Brain pericyte (primary cell): ENCODE measurements around the gene TNKS2.
A peak's percentile ranks its signal among the peaks of the same experiment; 100 is the strongest.
"Not testable (repeated sequence)": the region's sequence is repeated elsewhere in the genome, so short reads cannot be mapped to it uniquely, and the experiment has no call there.

ENCODE experiments used
- DNase-seq: peaks from one replicate; pipeline ENCODE4 v3.0.0-alpha.2; 2012; ENCODE audit warnings: low read depth, low spot score

TNKS2 gene

GRCh38 chr10:91797874-91798648 is at the start of gene TNKS2:
TNKS2 (plus strand) TSS chr10:91798426; CDS start chr10:91798691, 265 bp downstream.
- peak; percentile 91 for DNase-seq

DNA sequence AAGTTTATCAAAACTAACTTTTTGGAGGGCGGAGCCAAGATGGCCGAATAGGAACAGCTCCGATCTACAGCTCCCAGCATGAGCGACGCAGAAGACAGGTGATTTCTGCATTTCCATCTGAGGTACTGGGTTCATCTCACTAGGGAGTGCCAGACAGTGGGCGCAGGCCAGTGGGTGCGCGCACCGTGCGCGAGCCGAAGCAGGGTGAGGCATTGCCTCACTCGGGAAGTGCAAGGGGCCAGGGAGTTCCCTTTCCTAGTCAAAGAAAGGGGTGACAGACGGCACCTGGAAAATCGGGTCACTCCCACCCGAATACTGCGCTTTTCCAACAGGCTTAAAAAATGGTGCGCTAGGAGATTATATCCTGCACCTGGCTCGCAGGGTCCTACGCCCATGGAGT is 48.6 kb upstream of the TNKS2 start:
- not testable (repeated sequence) for DNase-seq

DNA sequence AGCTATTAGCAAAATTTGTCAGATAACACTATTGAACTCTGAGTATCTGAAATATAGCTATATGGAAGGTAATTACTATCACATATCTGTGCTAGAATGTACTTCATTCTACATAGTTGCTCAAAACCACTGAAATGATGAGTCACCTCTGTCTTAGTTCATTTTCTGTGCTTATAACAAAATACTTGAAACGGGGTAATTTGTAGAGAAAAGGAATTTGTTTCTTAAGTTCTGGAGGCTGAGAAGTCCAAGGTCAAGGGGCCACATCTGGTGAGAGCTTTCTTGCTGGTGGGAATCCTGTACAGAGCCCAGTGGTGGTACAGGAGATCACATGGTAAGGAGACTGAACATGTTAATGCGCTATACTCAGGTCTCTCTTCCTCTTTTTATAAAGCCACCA is 41.9 kb upstream of the TNKS2 start:
- peak; percentile 75 for DNase-seq

- peak; percentile 29 for DNase-seq
Observed at GRCh38 chr10:91758303-91759146, 39.7 kb upstream of the TNKS2 start.

DNA sequence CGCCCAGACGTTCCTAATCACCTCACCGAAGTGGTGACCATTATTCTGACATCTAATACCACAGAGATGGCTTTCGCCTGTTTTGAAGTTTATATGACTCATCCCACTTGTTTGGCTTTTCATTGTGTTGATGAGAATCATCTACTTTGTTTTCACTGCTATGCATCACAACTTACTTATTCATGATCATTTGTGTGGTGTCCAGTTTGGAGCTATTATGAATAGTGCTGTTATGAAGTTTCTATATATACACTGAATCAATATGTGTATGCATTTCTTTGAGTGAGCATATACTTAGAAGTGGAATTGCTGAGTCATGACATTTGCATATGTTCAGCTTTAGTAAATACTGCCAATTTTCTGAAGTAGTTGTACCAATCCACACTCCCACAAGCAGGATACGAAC is 38.6 kb upstream of the TNKS2 start:
- DNase-seq = no peak

DNA sequence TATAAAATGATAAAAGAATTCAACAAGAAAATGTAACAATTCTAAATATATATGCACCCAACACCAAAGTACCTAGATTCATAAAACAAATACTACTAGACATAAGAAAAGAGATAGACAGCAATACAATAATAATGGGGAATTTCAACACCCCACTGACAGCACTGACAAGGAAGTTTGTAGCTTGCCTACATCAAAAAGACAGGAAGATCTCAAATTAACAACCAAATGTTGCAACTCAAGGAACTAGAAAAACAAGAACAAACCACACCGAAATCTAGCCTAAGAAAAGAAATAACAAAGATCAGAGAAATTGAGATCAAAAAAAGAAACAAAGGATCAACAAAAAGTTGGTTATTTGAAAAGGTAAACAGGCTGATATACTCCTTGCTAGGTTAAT is 36.5 kb upstream of the TNKS2 start:
- DNase-seq = no peak

DNA sequence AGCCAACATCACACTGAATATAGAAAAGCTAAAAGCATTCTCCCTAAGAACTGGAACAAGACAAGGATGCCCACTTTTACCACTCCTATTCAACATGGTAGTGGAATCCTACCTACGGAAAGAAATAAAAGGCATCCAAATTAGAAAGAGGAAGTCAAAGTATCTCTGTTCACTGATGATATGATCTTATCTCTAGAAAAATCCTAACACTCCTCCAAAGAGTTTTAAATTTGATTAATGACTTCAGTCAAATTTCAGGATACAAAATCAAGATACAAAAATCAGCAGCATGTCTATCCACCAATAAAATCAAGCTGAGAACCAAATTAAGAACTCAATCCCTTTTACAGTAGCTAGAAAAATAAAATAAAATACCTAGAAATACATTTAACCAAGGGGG is 35.3 kb upstream of the TNKS2 start:
- no peak for DNase-seq

DNA sequence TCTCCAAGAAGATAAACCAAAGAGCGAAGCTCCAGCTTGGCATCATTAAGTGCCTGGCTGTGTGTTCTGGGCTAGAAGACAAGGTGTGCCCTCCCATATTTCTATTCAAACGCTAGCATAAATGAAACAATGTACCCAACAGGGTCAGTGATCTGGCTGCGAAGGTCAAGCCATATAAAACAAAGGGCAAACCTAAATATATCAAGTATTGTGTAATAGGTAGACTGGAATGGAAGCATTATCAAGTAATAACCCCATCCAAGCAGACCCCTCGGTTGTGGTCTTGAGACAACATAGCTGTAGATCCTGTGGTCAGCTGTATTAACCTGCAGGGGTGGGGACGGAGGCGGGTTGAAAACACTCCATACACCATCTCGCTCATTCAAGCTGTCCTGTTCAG is 31.6 kb upstream of the TNKS2 start:
- DNase-seq = no peak

GRCh38 chr10:91768123-91768522 is 30.1 kb upstream of the TNKS2 start:
- DNase-seq = no peak

DNA sequence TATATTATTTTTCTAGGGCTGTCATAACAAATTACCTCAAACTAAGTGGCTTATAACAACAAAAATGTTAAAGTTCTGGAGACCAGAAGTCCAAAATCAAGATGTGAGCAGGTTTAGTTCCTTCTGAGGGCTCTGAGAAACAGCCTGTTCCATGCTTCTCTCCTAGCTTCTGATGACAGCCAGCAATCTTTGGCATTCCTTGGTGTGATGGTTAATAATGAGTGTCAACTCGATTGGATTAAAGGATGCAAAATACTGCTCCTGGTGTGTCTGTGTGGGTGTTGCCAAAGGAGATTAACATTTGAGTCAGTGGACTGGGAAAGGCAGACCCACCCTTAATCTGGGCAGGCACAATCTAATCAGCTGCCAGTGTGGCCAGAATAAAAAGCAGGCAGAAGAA is 26.3 kb upstream of the TNKS2 start:
- DNase-seq = no peak

- no peak for DNase-seq
Observed at GRCh38 chr10:91772461-91772860, 25.8 kb upstream of the TNKS2 start.

GRCh38 chr10:91772869-91773268 is 25.4 kb upstream of the TNKS2 start:
- DNase-seq = no peak

- no peak for DNase-seq
Observed at GRCh38 chr10:91774571-91774970, 23.7 kb upstream of the TNKS2 start.

GRCh38 chr10:91775731-91776130 is 22.5 kb upstream of the TNKS2 start:
- no peak for DNase-seq

- DNase-seq = no peak
Observed at GRCh38 chr10:91776266-91776665, 22.0 kb upstream of the TNKS2 start.

DNA sequence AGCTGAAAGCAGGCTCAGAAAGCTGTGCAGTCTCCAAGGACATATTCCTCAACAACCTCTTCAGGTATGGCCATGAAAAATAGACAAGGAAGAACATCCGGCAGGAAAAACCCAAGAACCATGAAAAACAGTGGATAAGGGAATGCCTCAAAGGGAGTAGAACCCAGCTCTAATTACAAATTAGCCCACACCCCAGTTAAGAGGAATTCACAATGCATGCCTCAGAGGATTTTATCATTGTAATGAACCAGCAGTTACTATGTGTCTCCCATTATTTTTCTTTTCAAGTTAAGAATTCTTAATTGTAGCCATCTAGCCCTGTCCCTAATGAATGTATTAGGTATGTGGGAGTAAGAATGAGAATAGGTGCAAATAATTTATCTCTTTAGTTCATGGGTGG is 19.7 kb upstream of the TNKS2 start:
- no peak for DNase-seq

DNA sequence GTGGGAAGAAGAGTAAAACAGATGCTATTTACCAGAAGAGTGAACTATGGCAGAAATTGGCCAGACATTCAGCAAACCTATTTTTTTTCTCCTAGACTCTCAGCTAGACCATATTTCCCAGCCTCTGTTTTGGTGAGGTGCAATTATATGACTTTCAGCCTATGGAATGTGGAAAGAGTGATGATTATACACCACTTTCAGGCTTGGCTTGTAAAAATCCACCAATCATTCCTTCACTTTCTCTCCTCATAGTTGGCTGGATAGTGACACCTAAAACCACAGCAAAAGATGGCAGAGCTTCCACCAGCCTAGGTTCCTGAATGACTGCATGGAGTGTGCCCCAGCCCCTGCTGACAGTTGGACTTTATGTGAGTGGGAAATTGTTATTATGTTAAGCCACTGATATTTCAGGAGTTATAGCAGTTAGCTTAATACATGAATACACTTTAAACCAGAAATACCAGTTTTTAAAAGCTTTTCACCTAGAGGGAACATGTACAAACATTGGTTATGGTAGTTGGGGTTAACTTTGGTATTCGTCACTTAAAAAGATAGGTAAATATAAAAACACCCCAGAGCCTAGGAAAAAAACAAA is 19.1 kb upstream of the TNKS2 start:
- DNase-seq = no peak

DNA sequence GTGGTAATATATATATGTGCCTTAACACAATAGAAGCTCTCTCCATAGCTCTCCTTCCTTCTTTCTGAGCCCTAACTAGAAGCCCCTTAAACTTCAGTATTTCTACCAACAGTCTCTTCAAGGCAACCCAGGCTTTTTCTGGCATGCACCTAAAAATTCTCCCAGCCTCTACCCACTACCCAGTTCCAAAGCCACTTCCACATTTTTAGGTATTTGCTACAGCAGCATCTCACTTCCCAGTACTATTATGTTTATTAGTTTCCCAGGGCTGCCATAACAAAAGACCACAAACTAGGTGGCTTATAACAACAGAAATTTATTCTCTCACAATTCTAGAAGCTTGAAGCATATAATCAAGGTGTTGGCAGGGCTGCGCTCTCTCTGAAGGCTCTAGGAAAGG is 15.7 kb upstream of the TNKS2 start:
- no peak for DNase-seq

- DNase-seq = no peak
Observed at GRCh38 chr10:91785830-91786229, 12.4 kb upstream of the TNKS2 start.

DNA sequence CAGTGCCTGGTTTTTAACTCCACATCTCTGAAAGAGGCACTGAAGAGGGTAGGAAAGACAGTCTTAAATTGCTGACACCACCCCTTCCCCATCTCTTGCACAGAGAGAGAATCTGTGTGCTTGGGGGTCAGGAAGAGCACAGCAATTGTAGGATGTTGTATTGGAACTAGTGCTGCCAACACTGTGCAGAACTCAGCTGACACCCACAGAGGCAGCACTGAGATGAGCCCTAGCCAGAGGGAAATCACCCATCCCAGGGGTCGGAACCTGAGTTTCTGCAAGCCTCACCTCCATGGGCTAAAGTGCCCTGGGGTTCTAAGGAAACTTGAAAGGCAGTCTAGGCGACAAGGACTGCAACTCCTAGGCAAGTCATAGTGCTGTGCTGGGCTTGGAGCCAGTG is 11.0 kb upstream of the TNKS2 start:
- no peak for DNase-seq

- DNase-seq = no peak
Observed at GRCh38 chr10:91787810-91788209, 10.4 kb upstream of the TNKS2 start.

- DNase-seq = no peak
Observed at GRCh38 chr10:91788527-91788926, 9.7 kb upstream of the TNKS2 start.
